ENCODE data around the gene WDR44. TPM values are rescaled to one million over a fixed set of nuclear protein-coding genes. Genes with fewer than 3 reads are reported as not detected.

Gene WDR44
- polyA plus RNA-seq, 1 experiment, result 7.5 TPM

DNA sequence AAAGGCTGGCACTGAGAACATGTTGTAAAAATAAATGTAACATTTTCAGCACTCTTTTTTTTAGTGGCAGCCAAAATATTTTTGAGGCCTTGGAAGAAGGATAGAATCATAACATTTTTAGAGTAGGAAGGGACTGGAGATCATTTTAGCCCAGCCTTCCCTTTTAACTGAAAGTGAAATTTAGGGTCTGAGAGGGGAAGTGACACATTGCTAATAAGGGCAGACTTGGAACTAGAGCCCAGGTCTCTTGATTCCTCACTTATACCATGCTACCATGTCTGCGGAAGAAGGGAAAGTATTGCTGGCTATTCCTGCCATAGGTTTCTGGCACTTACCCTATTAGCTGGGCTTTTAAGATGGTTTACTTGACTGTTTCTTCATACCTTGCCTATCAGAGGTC, 4.8 kb downstream of the WDR44 start:
- Histone ChIP-seq H3K4me3 (ENCODE audit: low read depth, low read length) (no peak overlapping the region), H3K27me3 (ENCODE audit: control insufficient read depth, insufficient read depth, low read length) (no peaks in the 10 kb centered on the region), H3K36me3 (ENCODE audit: control insufficient read depth, insufficient read depth, low read length) (no peaks in the 10 kb centered on the region)
- DNase-seq (ENCODE audit: low read depth), result no peak
- ChIA-PET CTCF (interaction anchor here (1.5 kb wide), 1 partner anchor 12 kb away, joined by 4 read pairs; no protein-coding TSS in a partner anchor), POLR2A (no interaction called here)
- no peak for TF ChIP-seq CTCF (IDR thresholded peaks at IDR 0.05; ENCODE audit: insufficient read depth, low read depth, low read length)

DNA sequence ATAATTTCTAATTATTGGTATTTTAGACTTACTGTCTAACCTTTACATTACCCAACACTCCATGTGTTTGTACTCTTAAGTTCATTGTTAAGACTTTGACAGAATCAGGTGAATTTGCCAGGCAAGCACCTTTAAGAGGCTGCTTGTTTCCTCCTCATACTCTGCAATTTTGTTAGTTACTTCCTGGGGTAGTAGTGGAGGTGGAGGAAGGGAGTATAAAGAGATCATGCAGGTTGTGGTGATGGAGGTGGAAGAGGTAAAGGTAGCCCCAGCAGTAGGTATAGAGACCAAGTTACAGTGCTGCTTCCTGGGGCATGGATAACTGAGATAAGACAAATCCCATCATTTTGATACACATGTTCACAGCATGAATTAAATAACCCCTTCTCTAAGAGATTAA, 6.7 kb downstream of the WDR44 start:
- ChIA-PET POLR2A (no interaction called here), CTCF (no interaction called here)
- no peak for TF ChIP-seq CTCF (IDR thresholded peaks at IDR 0.05; ENCODE audit: insufficient read depth, low read depth, low read length)
- DNase-seq (ENCODE audit: low read depth), result no peak
- H3K4me3 ChIP-seq (ENCODE audit: low read depth, low read length), result no peak overlapping the region
- no peaks in the 10 kb centered on the region for H3K27me3 ChIP-seq (ENCODE audit: control insufficient read depth, insufficient read depth, low read length)
- H3K36me3 ChIP-seq (ENCODE audit: control insufficient read depth, insufficient read depth, low read length), result no peaks in the 10 kb centered on the region

GRCh38 chrX:118353081-118353850, 7.4 kb downstream of the WDR44 start:
- TF ChIP-seq CTCF (IDR thresholded peaks at IDR 0.05; ENCODE audit: insufficient read depth, low read depth, low read length), result no peak
- no peaks in the 10 kb centered on the region for H3K36me3 ChIP-seq (ENCODE audit: control insufficient read depth, insufficient read depth, low read length)
- CTCF ChIA-PET, result no interaction called here
- DNase-seq (ENCODE audit: low read depth), result no peak
- POLR2A ChIA-PET, result no interaction called here
- no peak overlapping the region for H3K4me3 ChIP-seq (ENCODE audit: low read depth, low read length)
- H3K27me3 ChIP-seq (ENCODE audit: control insufficient read depth, insufficient read depth, low read length), result no peaks in the 10 kb centered on the region

GRCh38 chrX:118355225-118355920, 9.5 kb downstream of the WDR44 start:
- CTCF ChIA-PET, result no interaction called here
- POLR2A ChIA-PET, result no interaction called here
- no peaks in the 10 kb centered on the region for H3K27me3 ChIP-seq (ENCODE audit: control insufficient read depth, insufficient read depth, low read length)
- H3K36me3 ChIP-seq (ENCODE audit: control insufficient read depth, insufficient read depth, low read length), result no peaks in the 10 kb centered on the region
- no peak overlapping the region for H3K4me3 ChIP-seq (ENCODE audit: low read depth, low read length)
- DNase-seq (ENCODE audit: low read depth), result no peak
- no peak for TF ChIP-seq CTCF (IDR thresholded peaks at IDR 0.05; ENCODE audit: insufficient read depth, low read depth, low read length)

DNA sequence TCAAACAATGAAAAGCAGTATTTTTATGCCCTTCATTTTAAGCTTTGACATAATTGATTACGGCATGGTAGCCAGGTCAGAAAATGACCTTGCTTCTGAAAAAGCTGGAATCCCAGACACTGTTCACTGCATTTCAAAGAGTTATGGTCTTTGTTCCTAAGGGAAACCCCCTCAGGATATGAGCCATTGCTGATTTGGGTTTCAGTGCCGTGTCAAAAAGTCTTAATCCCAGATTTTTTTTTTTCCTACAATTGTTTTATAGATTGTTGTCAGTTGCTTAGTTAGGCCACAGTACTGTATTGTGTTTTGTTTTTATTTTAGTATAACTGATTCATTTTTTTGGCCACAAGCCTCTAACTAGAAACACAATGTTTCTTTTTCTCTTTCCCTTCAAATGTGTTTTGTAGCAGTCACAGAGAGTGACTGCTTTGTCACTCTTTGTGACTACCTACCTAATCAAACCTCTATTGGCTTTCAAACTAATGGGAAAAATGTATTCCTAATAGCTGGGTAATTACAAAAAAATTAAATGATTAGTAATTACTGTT, 10.3 kb downstream of the WDR44 start:
- Histone ChIP-seq H3K36me3 (ENCODE audit: control insufficient read depth, insufficient read depth, low read length) (no peaks in the 10 kb centered on the region), H3K4me3 (ENCODE audit: low read depth, low read length) (no peak overlapping the region), H3K27me3 (ENCODE audit: control insufficient read depth, insufficient read depth, low read length) (no peaks in the 10 kb centered on the region)
- ChIA-PET CTCF (interaction anchor here (0.5 kb wide), 1 partner anchor 209 kb away, joined by 3 read pairs; no protein-coding TSS in a partner anchor), POLR2A (no interaction called here)
- TF ChIP-seq CTCF (IDR thresholded peaks at IDR 0.05; ENCODE audit: insufficient read depth, low read depth, low read length), result no peak
- no peak for DNase-seq (ENCODE audit: low read depth)
